OCI-LY7 (cell line): ENCODE data around the gene SMCR8.

Source experiments
- EZH2phosphoT487 ChIP-seq: fragments of 200-600 bp; sonication (generic); IDR thresholded peaks from 2 replicates; pipeline ENCODE4 v1.6.1; 2018; ENCODE audit warnings: low read depth, borderline replicate concordance, mild to moderate bottlenecking, mixed run types, antibody characterized with exemption, low read length, moderate library complexity, mixed read lengths
- TF ChIP-seq, protein P1 (sequence below): fragments of 200-600 bp; sonication (generic); conservative IDR thresholded peaks from 2 replicates; pipeline ENCODE4 v1.5.1; 2014; ENCODE audit warnings: mild to moderate bottlenecking, antibody characterized with exemption, low read length, moderate library complexity, mixed read lengths

DNA sequence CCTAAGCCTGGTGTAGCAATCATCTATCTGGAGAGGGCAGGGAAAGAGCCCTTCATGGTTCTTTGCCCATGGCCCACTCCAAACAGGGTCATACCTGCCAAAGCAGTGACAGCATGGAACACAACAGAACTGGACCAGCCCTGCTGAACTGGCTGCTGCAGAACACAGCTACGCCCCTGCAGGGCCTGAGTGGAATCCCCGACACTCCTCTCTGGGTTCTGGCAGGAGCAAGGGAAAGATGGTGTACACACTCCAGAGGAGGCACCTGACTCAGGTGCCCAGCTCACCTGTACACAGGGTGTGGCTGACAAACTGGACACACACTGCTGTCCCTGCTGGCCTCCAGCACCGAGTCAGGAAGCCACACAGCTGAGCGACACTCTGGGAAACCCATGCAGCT, 34.8 kb upstream of the SMCR8 start:
- TF ChIP-seq, protein P1, sequence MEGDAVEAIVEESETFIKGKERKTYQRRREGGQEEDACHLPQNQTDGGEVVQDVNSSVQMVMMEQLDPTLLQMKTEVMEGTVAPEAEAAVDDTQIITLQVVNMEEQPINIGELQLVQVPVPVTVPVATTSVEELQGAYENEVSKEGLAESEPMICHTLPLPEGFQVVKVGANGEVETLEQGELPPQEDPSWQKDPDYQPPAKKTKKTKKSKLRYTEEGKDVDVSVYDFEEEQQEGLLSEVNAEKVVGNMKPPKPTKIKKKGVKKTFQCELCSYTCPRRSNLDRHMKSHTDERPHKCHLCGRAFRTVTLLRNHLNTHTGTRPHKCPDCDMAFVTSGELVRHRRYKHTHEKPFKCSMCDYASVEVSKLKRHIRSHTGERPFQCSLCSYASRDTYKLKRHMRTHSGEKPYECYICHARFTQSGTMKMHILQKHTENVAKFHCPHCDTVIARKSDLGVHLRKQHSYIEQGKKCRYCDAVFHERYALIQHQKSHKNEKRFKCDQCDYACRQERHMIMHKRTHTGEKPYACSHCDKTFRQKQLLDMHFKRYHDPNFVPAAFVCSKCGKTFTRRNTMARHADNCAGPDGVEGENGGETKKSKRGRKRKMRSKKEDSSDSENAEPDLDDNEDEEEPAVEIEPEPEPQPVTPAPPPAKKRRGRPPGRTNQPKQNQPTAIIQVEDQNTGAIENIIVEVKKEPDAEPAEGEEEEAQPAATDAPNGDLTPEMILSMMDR = no peak
- TF ChIP-seq EZH2phosphoT487 = no peak
